Stimulated activated CD4-positive, alpha-beta T cell treated with anti-CD3 and anti-CD28 coated beads, Interleukin-2, amount 100 ng/mL, for 48 hours (primary cell): ENCODE data around the gene RBM27.
"Not testable (repeated sequence)": the region's sequence is repeated elsewhere in the genome, so short reads cannot be mapped to it uniquely, and the experiment has no call there.

Experiments used
- DNase-seq, 2 donors: peaks; one replicate each; pipeline ENCODE4 v3.0.0-alpha.2; 2020

RBM27 gene

DNA sequence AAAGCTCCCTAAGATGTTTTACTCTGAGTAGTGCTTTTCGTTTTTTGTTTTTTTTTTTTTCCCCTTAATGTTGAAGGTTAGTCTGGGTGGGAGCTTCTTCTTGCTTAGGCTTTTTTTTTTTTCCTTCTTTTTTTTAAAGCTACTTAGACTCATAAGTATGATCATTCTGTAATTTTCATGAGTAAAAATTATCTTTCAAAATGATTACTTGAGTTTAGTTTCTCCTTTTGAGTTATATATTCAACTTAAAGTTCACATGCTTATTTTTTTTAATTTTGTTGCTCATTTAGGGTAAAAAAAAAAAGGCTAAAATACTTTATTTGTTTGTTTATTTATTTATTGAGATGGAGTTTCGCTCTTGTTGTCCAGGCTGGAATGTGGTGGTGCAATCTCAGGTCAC is 2.9 kb downstream of the RBM27 start:
- DNase-seq: no peak

DNA sequence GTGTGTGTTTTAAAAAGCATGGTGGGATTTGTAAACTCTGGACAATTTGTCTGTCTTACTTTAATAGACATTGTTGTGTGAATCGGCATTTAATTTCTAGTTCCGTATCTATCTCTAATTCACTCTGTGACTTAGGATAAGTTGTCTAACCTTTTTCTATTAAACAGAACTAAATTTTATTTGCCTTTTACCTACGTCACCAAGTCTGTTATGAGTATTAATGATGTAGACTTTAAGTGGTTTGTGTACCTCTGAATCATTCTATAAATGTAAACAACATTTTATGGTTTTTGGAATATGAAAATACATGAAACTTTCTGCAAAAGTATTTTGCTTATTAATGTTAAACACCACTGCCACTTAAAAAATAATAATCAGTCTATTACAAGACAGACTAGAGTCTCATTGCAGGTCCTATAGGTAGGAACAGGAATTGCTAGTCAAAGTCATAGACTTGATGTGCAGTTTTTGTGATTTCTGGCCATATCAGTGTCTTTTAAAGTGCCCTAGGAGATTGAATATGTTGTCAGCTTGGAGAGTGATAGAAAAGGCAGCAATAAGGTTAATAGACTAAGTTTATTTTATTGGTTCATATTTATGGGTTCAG is 5.6 kb downstream of the RBM27 start:
- DNase-seq: no peak

DNA sequence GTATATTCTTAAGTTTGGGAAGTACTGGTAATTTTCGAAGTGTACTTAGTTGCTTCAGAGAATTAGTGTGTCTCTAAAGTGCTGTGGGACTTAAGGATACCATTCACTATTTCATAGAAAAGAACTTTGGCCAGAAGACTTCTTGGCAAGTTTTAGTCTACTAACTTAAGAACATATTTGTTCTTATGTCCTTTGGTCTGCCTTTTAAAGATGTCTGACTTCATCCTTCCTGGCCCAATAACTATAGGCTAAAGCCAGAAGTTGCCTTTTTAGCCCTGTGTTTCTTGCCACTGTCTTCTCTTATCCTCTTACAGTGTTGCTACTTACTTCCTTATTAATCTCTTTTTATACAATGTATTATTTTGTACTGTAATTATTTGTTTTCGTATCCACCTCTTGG is 6.3 kb downstream of the RBM27 start:
- DNase-seq: no peak

DNA sequence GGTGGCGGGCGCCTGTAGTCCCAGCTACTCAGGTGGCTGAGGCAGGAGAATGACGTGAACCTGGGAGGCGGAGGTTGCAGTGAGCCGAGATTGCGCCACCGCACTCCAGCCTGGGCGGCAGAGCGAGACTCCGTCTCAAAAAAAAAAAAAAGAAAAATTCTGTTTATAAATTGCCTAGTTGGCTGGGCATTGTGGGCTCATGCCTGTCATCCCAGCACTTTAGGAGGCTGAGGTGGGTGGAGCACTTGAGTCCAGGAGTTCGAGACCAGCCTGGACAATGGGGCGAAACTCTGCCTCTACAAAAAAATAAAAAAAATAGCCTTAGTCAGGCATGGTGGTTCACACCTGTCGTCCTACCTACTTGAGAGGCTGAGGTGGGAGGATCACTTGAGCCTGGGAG is 7.4 kb downstream of the RBM27 start:
- DNase-seq: not testable (repeated sequence)

GRCh38 chr5:146213210-146213826 is 9.9 kb downstream of the RBM27 start:
- no peak for DNase-seq

DNA sequence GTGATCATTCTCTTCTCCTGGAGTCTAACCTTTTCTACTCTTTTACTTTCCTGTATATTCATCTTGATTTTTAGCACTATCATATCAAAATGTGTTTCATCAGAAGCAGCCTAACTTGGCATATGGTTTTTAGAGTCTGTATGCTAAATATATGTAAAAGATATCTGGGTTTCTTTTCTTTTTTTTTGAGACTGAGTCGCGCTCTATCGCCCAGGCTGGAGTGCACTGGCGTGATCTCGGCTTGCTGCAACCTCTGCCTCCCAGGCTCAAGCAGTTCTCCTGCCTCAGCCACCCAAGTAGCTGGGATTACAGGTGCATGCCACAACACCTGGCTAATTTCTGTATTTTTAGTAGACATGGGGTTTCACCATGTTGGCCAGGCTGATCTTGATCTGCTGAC is 11.5 kb downstream of the RBM27 start:
- not testable (repeated sequence) for DNase-seq

GRCh38 chr5:146218168-146218567 is 14.8 kb downstream of the RBM27 start:
- DNase-seq: no peak

GRCh38 chr5:146219243-146219642 is 15.8 kb downstream of the RBM27 start:
- no peak for DNase-seq

DNA sequence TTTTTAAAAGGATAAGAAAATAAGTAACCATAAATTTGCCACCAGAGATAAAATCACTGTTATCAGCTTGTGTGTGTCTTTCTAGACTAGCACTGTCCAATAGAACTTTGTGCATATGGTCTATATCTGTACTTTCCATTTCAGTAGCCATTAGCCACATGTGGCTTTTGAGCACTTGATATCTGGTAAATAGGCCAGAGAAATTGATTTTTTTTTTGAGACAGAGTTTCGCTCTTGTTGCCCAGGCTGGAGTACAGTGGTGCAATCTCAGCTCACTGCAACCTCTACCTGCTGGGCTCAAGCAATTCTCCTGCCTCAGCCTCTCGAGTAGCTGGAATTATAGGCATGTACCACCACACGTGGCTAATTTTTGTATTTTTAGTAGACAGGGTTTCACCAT is 17.8 kb downstream of the RBM27 start:
- DNase-seq: no peak

- no peak for DNase-seq
Observed at GRCh38 chr5:146222005-146222404, 18.6 kb downstream of the RBM27 start.

GRCh38 chr5:146223179-146223578 is 19.8 kb downstream of the RBM27 start:
- DNase-seq: no peak

- no peak for DNase-seq
Observed at GRCh38 chr5:146229222-146229621, 25.8 kb downstream of the RBM27 start.

DNA sequence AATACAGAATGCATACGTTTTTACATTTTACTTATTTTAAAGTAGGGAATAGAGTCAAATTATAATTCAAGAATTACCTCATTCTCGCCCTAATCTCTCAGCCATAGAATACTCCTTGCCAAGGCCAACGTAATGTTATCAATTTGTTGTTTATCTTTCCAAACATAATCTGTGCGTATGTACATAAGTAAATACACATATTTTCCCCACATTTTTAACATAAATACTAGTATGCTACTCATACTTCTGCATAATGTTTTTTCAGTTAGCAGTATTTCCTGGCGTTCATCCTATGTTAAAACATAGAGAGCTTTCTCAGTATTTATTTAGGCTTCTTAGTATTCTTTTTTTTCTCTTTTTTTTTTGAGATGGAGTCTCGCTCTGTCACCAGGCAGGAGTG is 28.8 kb downstream of the RBM27 start:
- DNase-seq: no peak

DNA sequence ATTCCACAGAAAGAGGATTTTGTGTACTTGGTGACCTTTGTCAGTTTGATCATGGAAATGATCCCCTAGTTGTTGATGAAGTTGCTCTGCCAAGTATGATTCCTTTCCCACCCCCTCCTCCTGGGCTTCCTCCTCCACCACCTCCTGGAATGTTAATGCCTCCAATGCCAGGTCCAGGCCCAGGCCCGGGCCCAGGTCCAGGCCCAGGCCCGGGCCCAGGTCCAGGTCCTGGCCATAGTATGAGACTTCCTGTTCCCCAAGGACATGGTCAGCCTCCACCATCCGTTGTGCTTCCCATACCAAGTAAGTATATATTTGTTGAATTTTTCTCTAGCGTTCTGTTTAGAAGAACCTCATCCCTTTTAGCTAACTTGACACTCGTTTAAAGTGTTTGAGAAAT is 30.0 kb downstream of the RBM27 start:
- DNase-seq: no peak

GRCh38 chr5:146238973-146239372 is 35.6 kb downstream of the RBM27 start:
- DNase-seq: no peak

DNA sequence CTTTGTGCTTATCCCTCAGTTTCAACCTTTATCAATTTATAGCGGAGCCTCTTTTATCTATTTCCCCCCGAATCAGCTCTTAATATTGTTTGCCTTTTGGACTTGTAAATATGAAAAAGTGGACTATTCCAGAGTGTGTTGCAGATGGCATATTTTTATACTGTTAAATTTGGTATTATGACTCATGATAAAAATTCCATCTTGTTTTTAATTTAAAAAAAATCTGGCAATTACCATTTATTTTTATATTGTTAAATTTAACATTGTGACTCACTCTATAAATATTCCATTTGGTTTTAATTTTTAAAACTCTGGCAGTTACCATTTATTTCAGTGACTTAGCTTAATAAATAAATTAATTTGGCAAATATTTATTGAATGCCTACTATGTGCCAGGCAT is 37.5 kb downstream of the RBM27 start:
- no peak for DNase-seq

DNA sequence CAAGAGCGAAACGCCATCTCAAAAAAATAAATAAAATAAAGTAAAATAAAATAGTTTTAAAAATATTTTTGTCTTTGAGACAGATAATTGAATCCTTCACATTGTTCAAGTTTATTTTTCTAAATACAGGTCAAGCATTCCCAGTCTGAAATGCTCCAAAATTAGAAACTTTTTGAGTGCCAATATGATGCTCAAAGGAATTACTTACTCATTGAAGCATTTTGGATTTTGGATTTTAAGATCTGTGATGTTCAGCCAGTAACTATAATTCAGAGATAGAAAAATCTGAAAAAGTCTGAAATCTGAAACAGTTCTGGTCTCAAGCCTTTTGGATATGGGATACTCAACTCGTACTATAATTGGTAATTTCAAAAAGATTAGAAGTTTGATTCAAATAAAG is 39.8 kb downstream of the RBM27 start:
- no peak for DNase-seq

GRCh38 chr5:146248561-146248960 is 45.2 kb downstream of the RBM27 start:
- DNase-seq: no peak

DNA sequence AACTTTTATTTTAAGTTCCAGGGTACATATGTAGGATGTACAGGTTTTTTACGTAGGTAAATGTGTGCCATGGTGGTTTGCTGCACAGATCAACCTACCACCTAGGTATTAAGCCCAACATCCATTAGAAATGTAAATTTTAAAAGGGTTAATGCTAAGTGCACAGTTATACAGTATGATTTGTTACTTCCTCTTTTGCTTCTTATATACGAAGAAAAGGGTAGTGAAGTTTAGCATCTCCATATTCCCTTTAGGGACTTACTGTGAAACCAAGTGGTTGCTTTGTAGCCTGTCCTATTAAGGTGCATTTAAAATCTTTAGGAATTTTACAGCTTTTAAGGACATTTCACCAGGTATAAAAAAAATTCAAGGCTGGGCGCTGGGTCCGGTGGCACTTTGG is 46.4 kb downstream of the RBM27 start:
- DNase-seq: no peak
